NOMO-1 (cell line): ENCODE measurements around the gene STPG3.

ENCODE experiments used
- DNase-seq, 2 experiments: peaks; one replicate each; lab custom pipeline; 2025; ENCODE audit not compliant: unreplicated experiment in 2 of 2; lab: John Stamatoyannopoulos, UW

STPG3 gene

DNA sequence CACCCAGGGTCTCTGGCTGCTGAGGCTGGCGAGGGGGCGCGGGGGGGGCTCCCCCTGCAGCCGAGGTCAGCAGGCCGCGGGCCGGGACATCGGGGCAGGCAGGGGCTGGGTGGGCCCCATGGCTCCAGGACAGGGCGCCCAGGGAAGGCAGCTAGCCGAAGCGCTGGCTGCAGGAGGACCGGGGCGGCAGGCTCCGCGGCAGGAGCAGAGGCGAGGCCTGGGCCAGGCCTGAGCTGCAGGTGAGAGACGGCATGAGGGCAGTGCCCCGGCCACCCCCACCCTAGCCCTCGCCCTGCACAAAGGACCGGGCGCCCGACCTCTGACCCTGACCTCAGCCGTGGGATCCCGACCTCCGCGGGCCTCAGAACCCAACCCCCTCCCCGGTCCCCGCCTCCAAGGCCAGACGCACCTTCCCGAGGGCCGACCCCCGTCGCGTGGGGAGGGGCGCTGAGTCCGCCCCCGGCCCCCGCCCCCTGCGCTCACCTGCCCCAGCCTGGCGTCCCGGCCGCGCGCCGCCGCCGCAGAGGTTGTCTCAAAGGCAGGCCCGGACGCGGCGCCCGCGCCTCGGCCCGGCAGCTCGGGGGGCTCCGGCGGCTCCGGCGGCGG is 29.5 kb upstream of the STPG3 start:
- no peak for DNase-seq

DNA sequence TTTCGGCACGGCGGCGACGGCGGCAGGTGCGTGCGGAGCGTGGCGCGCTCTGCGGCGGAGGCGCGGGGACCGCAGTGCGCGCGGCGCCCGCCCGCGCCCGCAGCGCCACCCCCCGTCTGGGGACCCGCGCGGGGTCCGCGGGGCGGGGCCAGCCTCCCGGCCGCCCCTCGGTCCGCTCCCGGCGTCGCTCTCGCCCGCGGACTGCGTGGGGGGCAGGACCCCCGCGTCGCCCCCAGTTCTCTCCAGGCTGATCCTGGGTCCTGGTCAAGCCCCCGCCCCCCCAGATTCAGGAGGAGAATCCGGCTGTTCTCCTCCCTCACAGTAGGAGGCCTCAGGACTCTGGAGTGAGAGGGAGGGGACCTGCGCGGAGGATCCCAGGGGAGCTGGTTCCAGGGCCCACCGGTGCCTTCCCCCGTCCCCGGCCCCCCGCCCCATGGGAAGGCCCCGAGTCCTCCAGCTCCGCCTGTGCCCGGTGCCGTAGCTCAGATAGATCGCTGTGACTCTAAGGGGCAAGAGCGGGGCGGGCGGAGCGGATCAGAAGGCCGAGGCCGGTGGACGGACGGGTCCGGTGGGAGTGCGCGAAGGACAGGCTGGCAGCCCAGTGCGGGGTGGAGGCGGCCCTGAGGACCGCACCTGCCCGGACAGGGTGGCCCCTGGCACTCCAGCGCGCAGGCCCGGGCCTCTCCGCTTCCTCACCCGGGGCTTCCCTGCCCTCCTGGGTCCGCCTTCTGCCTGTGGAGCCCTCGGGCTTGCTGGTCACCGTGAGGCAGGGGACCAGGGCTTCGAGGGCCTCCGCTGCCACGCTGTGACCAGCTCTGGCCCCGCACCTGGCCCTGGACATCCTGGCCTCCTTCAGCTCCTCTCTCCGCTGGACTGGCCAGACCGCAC is 28.7 kb upstream of the STPG3 start, which contains the start of gene RNF208:
Gene RNF208 (minus strand): TSS at position 51 of the 888 bp plus-strand sequence. CDS start 1,028 bp downstream, outside the sequence.
- no peak for DNase-seq

DNA sequence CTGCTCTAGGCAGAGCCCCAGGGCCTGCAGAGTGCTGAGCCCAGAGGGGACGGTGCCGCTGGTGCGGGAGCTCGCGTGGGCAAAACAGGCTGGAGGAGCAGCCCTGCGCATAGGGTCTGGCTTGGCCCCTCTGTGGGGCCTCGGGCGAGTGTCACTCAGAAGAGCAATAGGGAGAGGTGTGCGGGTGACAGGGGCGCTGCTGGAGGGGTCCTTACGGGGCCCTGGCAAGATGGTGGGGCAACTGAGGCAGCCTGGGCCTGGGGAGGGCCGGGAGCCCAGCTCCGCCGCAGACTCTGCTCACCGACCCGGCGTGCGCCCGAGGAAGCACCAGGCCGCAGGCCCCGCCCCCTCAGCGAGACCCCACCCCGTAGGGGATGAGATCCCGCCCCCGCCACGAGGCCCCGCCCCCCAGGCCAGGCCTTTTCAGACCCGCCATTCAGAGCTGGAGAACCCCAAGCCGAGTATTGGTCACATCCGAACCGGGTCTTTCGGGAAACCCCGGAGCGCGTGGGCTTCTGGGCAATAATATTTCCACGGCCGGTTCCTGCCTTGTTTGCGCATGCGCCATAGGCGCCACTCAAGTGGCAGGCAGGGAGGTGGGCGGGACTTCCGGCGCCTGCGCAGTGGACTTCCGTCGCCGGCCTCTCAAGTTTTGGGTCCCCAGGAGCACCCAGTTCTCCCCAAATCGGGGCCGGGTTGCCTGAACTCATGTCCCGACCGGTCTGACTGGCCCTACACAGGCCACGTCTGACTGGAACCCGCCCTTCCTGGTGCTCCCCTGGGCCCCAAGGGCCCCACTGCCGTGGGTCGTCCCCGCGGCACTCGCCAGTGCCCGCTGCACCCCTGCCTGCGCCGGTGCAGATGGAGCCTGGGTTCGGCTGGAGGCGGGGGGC is 27.8 kb upstream of the STPG3 start:
- DNase-seq = peak; percentile 99 to 100

DNA sequence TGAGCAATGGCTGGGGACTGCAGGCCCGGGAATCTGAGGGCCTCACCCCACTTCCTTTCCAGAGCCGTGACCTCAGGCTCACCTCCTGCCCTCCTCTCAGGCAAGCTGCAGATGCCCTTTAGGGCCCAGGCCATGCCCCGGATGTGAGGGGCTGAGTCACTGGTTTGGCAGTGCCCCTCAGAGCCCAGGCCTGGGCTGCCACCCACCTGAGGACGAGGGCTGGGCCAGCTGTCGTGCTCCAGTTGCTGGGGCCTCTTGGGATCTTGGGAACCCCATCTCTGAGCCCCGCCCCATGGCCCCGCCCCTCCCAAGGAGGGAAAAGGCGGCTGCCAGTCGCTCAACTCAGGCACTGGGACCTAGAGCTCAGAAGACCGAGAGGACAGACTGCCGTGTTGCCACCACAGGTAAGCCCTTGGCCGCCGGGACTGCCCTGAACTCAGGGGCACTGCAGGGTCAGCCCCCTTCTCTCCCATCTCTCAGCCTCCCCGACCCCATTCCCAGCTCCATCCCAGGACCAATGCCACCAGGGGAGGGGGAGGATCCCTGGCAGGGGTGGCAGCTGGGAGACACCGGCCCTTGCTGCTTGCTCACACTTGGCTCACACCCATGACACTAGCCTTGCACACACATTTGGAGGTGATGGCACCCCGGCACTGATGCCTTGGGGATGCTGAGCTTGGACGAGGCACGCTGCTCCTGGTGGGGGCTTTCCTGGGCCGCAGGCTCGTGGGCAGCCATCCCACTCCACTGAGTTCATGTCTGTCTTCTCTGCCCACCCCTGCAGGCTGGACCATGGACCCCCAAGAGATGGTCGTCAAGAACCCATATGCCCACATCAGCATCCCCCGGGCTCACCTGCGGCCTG is 26.0 kb upstream of the STPG3 start, which contains the start of gene CYSRT1:
Gene CYSRT1 (plus strand): TSS at position 345 of the 865 bp plus-strand sequence. CDS start 448 bp downstream, at position 793.
- DNase-seq = peak in 1 of 2 experiments; percentile 29

DNA sequence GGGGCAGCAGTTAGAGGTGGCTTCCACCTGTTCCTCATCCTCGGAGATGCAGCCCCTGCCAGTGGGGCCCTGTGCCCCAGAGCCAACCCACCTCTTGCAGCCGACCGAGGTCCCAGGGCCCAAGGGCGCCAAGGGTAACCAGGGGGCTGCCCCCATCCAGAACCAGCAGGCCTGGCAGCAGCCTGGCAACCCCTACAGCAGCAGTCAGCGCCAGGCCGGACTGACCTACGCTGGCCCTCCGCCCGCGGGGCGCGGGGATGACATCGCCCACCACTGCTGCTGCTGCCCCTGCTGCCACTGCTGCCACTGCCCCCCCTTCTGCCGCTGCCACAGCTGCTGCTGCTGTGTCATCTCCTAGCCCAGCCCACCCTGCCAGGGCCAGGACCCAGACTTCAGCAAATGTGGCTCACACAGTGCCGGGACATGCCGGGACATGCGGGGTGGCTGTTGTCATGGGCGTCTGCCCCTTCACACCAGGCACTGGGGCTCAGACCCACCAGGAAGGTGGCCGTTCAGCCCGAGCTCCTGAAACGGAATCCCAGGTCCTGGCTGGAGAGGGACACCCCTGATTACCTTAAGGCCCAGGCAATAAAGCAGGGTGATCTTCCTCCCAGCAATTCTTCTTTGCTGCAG is 25.3 kb upstream of the STPG3 start:
- DNase-seq = no peak

DNA sequence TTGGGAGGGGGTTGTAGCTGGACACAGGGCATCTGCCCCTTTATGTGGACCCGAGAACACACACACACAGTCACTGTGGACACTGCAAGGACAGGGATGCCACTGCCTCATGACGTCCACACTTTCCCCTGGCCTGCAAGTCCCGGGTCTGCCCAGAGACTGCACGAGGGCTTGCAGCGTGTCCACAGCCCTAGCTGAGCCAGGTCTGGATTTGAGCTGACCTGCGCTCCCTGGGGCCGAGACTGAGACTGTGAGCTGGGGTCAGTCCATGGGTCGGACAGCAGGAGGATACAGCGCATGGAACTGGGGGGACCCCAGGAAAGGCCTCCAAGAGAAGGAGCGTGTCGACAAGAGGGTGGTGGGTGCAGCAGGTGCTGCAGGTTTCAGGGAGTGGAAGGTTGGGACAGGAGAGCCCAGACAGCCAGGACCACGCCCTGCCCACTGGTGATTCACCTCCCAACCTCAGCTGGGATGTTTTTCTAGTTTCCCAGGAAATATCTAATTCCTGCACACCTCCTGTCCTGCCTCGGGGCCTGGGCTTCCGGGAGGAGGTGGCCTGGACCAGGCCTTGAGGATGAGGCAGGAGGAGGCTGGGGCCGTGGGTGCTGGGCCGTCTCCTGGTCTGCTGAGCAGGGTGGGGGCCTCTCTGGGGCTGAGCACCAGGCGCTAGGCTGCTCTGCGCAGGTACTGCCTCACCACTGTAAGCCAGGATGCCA is 24.6 kb upstream of the STPG3 start:
- DNase-seq = no peak

DNA sequence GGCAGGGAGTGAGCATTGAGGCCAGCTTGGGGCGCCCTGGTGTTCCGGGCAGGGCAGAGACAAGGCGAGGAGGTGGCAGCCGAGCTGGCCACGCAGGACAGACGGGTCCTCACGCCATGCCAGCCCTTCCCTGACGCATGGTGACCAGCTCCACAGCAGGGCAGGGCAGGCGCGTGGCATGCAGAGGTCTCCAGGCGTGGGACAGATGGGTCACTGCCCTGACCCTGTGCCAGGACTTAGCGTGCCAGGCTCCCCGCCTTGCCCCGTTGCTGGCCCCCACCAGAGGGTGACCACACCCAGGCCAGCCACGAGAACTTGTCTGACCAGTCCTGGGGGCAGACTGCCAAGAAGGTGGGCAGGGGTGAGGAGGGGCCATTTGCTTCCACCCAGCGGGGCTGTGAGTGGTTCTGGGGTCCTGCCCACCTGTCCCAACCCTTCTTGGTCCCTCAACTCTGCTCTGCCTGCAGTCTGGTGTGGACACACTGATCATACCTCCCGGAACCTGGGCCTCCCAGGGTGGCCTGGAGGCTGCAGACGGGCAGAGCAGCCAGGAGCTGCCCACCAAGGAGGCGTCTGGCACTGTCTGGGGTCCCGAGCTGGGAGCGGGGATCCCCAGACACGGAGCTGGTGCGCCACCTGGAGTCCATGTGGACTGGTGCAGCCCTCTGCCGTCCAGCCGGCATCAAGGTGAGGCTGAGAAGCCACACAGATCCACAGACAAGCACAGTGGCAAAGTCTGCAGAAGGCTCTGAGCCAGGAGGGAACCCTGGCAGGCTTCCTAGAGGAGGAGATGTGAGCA is 23.8 kb upstream of the STPG3 start, which contains the start of gene RNF224:
Gene RNF224 (plus strand): TSS at position 449 of the 799 bp plus-strand sequence. CDS start 834 bp downstream, outside the sequence.
- DNase-seq = peak; percentile 73 to 88

DNA sequence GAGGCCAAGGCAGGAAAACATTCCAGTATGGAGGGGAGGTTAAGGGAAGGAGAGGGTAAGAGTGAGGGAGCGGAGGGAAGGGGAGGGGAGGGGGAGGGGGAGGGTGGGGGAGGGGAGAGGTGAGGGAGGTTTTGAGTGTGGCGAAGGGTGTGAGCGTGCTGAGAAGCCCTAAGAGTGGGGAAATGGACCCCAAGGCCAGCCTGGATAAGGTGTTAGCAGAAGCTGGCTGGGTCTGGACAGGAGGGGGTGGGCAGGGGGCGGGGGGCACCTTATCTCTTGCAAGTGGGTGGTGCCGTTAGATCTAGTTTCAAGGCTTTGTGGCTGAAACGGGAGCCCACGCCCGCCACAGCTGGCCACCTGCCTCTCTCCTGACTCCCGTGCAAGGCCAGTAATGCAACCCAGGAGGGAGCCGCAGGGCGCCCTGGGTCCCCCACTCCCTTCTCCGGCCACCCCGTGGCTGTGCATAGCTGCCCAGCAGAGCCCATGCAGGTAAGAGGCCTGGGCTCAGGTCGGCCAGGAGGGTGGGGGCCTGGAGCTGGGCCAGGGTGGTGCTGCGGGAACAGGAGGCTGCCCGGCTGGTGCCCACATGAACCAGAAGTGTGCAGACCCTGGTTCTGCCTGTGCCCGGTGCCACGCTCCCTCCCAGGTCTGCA is 23.1 kb upstream of the STPG3 start:
- no peak for DNase-seq

DNA sequence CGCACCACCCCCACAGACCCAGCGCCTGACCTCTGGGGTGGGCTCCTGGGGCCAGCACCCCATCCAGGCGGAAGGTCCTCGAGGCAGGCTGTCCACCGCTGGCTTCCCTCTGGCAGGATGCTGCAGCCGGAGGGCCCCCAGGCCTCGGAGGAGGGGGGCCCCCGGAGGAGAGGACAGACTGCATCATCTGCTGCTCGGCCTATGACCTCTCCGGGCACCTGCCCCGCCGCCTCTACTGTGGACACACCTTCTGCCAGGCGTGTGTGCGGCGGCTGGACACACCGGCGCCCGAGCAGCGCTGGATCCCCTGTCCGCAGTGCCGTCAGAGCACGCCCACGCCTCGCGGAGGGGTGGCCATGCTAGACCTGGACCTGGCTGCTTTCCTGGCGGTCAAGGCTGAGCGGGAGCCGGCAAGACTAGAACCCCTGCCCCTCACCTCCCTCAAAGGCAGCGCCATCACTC is 22.5 kb upstream of the STPG3 start:
- DNase-seq = no peak

DNA sequence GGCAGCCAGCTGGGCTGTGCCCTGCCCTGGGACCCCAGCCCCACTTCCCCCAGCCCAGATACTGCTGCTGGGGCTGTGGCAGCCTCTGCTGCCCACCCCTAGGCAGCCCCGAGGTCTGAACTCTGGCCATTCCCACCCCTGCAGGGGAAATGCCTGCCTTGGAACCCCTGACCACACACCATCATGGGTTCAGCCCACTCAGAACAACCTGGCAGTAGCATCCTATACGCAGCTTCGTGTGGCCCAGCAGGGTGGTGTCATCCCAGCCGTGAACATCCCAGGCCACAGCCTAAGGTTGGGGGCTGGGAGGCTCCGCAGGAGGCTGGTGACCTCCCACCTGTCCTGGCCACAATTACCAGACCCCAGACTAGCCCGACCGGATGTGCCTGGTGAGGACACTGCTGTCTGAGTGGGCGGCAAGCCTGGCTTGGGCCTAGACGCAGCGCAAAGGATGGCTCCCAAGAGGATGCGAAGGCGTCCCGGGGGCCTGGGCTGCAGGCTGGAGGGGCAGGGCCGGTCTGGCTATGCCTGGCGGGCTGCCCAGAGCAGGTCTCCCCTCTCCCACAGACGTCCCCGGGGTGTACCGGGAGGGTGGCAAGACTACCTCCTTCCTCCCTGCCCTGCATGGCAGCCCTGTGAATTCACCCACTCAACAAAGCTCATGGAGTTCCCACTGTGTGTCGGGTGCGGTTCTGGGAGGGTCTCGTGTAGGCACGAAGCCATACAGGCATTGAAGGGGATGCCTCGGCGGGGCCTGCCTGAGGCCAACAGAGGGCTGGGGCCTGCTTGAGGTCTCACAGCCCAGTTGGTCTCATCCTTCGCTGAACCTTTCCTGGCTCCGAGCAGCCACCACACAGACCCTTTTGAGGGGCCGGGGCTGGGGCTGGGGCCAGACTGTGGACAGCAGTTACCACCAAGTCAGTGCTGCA is 21.9 kb upstream of the STPG3 start:
- DNase-seq = no peak

DNA sequence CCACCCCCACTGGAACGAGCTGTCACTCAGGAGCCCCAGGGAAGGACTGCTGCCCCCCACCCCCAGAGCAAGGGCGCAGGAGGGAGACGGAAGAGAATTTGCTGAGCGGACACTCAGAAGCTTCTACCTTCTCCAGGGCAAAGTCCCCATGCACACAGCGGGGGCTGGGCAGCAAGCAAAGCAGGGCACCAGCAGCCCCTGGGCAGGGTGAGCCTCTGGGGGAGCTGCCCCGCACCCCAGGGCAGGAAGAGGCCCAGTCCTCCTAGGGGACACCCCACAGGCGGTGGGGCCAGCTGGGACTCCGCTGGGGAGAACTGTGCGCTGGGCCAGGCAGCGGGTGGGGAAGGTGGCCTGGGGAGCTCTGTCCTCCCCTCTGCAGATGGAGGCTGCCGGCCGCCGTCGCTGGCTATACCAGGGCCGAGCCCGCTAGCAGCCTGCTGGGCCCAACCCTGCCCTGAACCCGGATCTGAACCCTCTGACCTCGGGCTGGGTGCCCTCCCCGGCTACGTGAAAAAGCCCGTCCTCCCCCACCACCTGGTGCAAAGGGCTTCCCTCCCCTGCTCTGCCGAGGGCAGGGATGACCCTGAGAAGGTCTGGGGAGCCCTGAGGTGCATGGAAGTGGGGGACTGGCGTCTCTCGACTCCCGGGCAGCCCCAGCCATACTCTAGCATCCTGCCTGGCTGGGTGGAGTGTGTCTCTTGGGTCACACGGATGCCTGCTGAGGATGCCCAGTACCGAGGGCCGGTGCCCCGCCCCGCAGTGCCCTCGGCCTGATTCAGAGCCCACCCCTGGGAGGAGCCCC is 21.0 kb upstream of the STPG3 start:
- DNase-seq = no peak

DNA sequence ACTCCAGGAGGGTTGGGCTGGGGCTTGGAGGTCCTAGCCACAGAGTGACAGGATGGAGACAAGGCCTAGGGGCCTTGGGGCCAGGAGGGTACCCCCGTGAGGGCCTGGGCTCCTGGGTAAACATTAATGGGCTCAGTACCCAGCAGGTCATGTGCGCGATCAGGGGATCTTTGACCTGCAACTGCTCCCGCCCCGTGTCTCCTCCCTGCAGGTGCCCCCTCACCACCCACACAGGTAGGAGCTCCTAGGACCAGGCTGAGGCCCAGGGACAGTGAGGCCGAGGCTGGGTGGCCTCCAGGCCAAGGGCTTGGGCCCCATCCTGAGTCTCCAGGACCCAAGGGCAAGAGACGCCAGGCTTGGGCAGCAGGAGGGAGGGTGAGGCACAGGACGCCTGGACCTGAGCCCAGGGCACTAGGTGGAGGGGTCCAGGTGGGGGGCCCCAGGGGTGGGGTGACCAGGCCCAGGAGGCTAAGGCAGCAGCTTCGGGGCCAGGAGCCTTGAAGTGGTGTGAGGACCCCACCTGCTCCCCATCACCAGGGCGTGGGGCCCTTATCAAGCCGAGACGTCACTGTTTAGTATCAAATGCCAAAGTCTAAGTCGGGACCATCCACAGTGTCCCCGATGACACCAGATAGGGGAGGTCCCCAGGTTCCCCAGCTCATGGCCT is 20.2 kb upstream of the STPG3 start, which contains the start of gene SLC34A3:
Gene SLC34A3 (plus strand): TSS at position 197 of the 667 bp plus-strand sequence. CDS start 802 bp downstream, outside the sequence.
- no peak for DNase-seq

DNA sequence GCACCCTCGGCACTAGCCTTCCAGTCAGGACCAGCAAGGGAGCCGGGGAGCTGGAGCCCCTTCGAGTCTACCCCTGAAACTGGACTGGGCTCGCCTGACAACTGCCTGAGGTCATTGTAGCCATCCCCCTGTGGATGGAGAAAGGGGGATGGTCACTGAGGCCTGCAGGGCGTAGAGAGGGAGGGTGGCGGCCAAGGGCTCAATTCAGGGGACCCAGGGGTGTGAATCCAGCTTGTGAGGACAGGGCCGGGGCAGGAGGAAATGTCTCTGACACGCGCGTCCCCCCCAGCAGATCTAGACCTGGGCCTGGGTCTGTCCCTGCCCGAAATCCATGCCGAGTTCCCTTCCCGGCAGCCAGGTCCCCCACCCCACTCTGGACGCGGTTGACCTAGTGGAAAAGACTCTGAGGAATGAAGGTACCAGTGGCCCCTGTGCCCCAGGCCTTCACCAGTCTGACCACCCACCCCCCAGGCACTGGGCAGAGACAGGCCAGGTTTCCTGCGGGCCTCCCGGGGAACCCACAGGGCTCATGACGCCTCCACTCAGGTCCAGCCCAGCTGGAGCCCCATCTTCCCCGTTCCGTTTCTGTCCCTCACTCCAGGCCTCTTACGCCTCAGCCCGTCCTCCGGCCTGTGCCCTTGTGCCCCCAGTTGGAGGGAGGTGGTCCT is 19.6 kb upstream of the STPG3 start:
- no peak for DNase-seq

DNA sequence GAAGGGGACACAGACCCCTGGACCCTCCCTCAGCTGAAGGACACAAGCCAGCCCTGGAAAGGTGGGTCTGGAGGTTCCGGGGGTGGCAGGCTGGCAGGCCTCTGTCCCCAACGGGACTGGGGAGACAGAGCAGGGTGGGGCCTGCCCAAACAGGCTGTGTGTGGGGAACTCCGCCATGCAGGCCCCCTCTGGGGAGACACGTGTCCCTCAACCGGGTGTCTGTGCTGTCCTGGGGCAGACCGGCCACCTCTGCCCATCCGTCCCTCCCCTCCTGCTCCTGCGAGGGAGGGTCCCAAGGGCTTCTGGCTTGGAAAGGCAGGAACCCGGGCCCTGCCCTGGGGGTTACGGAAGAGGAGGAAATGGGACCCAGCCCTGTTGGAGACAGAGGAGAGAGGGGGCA is 19.0 kb upstream of the STPG3 start:
- no peak for DNase-seq
